IMR-90 (cell line): Measurements from ENCODE around the gene MMP21. TPM values are rescaled to one million over a fixed set of nuclear protein-coding genes. Genes with fewer than 3 reads are reported as not detected.

Experiments used
- ATAC-seq: fragments of 200-7000 bp; cut with Tn5 transposase; 2 replicates; pipeline ENCODE4 v1.9.1; 2020; ENCODE audit warnings: low read depth, mild to moderate bottlenecking, moderate library complexity
- BruUV-seq: library from RNA; stranded (reverse); fragments of 400-500 nt; replicated peaks from 2 replicates; lab custom pipeline; 2021; lab: Mats Ljungman, UMichigan
- CTCF ChIA-PET: fragments of 300-600 bp; formaldehyde crosslinking; extraction: SDS; loops from one replicate; lab custom pipeline; 2021; ENCODE audit warnings: antibody characterized with exemption; lab: Yijun Ruan, JAX
- POLR2A ChIA-PET: fragments of 300-600 bp; sonication (Branson Sonifier 250); formaldehyde crosslinking; loops from one replicate; lab custom pipeline; 2022; ENCODE audit warnings: antibody characterized with exemption; ENCODE audit not compliant: unreplicated experiment; lab: Charles Lee
- DNase-seq: peaks from one replicate; pipeline ENCODE4 v3.0.0; 2013
- H2AFZ ChIP-seq: replicated peaks from 2 replicates; pipeline ENCODE3; 2013; ENCODE audit warnings: low read length, mild to moderate bottlenecking; ENCODE audit not compliant: poor library complexity
- H2AK5ac ChIP-seq: 2 replicates; pipeline ENCODE4 v1.6.1; 2013; ENCODE audit warnings: low read depth, low read length, inconsistent platforms
- H2AK9ac ChIP-seq: replicated peaks from 2 replicates; pipeline ENCODE3; 2013; ENCODE audit warnings: mild to moderate bottlenecking, low read depth, low read length, moderate library complexity; ENCODE audit not compliant: poor library complexity
- H2BK120ac ChIP-seq: 2 replicates; pipeline ENCODE4 v1.6.1; 2013; ENCODE audit warnings: low read depth, low read length, inconsistent platforms
- H2BK15ac ChIP-seq: 3 replicates; pipeline ENCODE4 v1.6.1; 2013; ENCODE audit warnings: low read depth, low read length, inconsistent platforms
- H2BK20ac ChIP-seq: 2 replicates; pipeline ENCODE4 v1.6.1; 2013; ENCODE audit warnings: low read depth, mild to moderate bottlenecking, inconsistent platforms, low read length, moderate library complexity
- H2BK5ac ChIP-seq: 2 replicates; pipeline ENCODE4 v1.6.1; 2013; ENCODE audit warnings: mild to moderate bottlenecking, low read depth, low read length, inconsistent platforms; ENCODE audit not compliant: poor library complexity, severe bottlenecking
- H3K14ac ChIP-seq: replicated peaks from 2 replicates; pipeline ENCODE4 v1.6.1; 2013; ENCODE audit warnings: low read depth, low read length, inconsistent platforms
- H3K18ac ChIP-seq: 2 replicates; pipeline ENCODE4 v1.6.1; 2013; ENCODE audit warnings: low read depth, low read length, control low read depth
- H3K23ac ChIP-seq: 2 replicates; pipeline ENCODE4 v1.6.1; 2013; ENCODE audit warnings: low read depth, low read length, inconsistent platforms
- H3K27ac ChIP-seq: 2 replicates; pipeline ENCODE4 v1.5.1; 2013; ENCODE audit warnings: mild to moderate bottlenecking, control low read depth, low read length; ENCODE audit not compliant: insufficient read depth
- H3K27me3 ChIP-seq: 2 replicates; pipeline ENCODE4 v1.6.1; 2013; ENCODE audit warnings: low read length; ENCODE audit not compliant: control insufficient read depth, insufficient read depth
- H3K36me3 ChIP-seq: 2 replicates; pipeline ENCODE4 v1.6.1; 2013; ENCODE audit warnings: low read length, mixed read lengths; ENCODE audit not compliant: control insufficient read depth, insufficient read depth
- H3K4ac ChIP-seq: 2 replicates; pipeline ENCODE4 v1.6.1; 2013; ENCODE audit warnings: low read depth, low read length, inconsistent platforms
- H3K4me1 ChIP-seq: 2 replicates; pipeline ENCODE4 v1.6.1; 2013; ENCODE audit warnings: low read length, mixed read lengths; ENCODE audit not compliant: control insufficient read depth, insufficient read depth
- H3K4me2 ChIP-seq: 2 replicates; pipeline ENCODE4 v1.6.1; 2013; ENCODE audit warnings: low read depth, mild to moderate bottlenecking, control low read depth, low read length, moderate library complexity
- H3K4me3 ChIP-seq: 2 replicates; pipeline ENCODE4 v1.5.1; 2013; ENCODE audit warnings: low read depth, mild to moderate bottlenecking, control low read depth, low read length, moderate library complexity; ENCODE audit not compliant: insufficient read depth
- H3K56ac ChIP-seq: 2 replicates; pipeline ENCODE4 v1.6.1; 2013; ENCODE audit warnings: low read length, inconsistent platforms; ENCODE audit not compliant: insufficient read depth; ENCODE audit errors: extremely low read depth
- H3K79me1 ChIP-seq, 2 experiments: 2 replicates each; pipeline ENCODE4 v1.6.1; 2013; ENCODE audit warnings: low read length in 2 of 2, inconsistent platforms in 1 of 2, low read depth in 1 of 2
- H3K9ac ChIP-seq: 2 replicates; pipeline ENCODE4 v1.6.1; 2013; ENCODE audit warnings: low read depth, low read length, control low read depth
- H3K9me1 ChIP-seq: 2 replicates; pipeline ENCODE4 v1.6.1; 2013; ENCODE audit warnings: low read length, inconsistent platforms; ENCODE audit not compliant: insufficient read depth
- H3K9me3 ChIP-seq: 2 replicates; pipeline ENCODE4 v1.6.1; 2013; ENCODE audit warnings: low read length; ENCODE audit not compliant: control insufficient read depth, insufficient read depth
- H4K20me1 ChIP-seq: 2 replicates; pipeline ENCODE4 v1.6.1; 2013; ENCODE audit warnings: low read length, inconsistent platforms; ENCODE audit not compliant: insufficient read depth
- H4K5ac ChIP-seq: 2 replicates; pipeline ENCODE4 v1.6.1; 2013; ENCODE audit warnings: mild to moderate bottlenecking, low read depth, low read length, control low read depth
- H4K8ac ChIP-seq, 2 experiments: 2 replicates each; pipeline ENCODE4 v1.6.1; 2013; ENCODE audit warnings: low read depth in 2 of 2, low read length in 2 of 2, control low read depth in 1 of 2, inconsistent platforms in 1 of 2
- H4K91ac ChIP-seq: 2 replicates; pipeline ENCODE4 v1.6.1; 2013; ENCODE audit warnings: low read depth, low read length, inconsistent platforms; ENCODE audit not compliant: insufficient read depth
- CHD1 ChIP-seq: IDR thresholded peaks from 2 replicates; pipeline ENCODE4 v1.6.1; 2012; ENCODE audit warnings: low read depth, low read length, improper control_type of control experiment
- POLR2A ChIP-seq: IDR thresholded peaks from 2 replicates; pipeline ENCODE4 v1.6.1; 2012; ENCODE audit warnings: mild to moderate bottlenecking, low read depth, low read length
- WGBS, 2 experiments: methylation state at CpG; one replicate each; pipeline versions ENCODE4 v1.1.5 to v1.1.7; 2013; ENCODE audit warnings: missing lambda C conversion rate in 2 of 2; ENCODE audit not compliant: insufficient read length in 1 of 2; ENCODE audit errors: extremely low coverage in 2 of 2; 5-methylcytosine and 5-hydroxymethylcytosine counted together
- dilution Hi-C: fragments of 300-500 bp; cut with HindIII; formaldehyde crosslinking; loops from one replicate; pipeline ENCODE4 v1.14.3; 2018; ENCODE audit warnings: low sequenced_read_pairs; ENCODE audit not compliant: unreplicated experiment
- in situ Hi-C: fragments of 300-500 bp; cut with MboI; formaldehyde crosslinking; loops from 3 replicates; pipeline ENCODE4 v1.14.3; 2019; ENCODE audit warnings: low sequenced_read_pairs, inconsistent platforms, mixed read lengths
- intact Hi-C: fragments of 100-400 bp; cut with micrococcal nuclease; formaldehyde crosslinking; loops from 2 replicates; pipeline ENCODE4 v1.10.0; 2022
- polyA plus RNA-seq, 3 experiments: library from polyadenylated mRNA; depleted of rRNA; stranded (reverse); fragments of >200 nt; gene quantifications; 2 replicates each; pipeline ENCODE4 v1.2.3, GENCODE V29; 2012; ENCODE audit warnings: low replicate concordance in 1 of 3
- total RNA-seq: library from RNA; depleted of rRNA; stranded (reverse); fragments of >200 nt; gene quantifications from 2 replicates; pipeline ENCODE4 v1.2.3, GENCODE V29; 2012

The MMP21 gene
- total and polyA plus RNA-seq, 2 of the 4 experiments (the other 2 are of a cell fraction): not detected

GRCh38 chr10:125788156-125789034 lies 12.8 kb upstream of the MMP21 start (continued):
- TF ChIP-seq CHD1: no peak

GRCh38 chr10:125785791-125786190 lies 10.2 kb upstream of the MMP21 start:
- H2BK15ac ChIP-seq: no peak overlapping the region
- no peak overlapping the region for H3K27ac ChIP-seq
- no peak overlapping the region for H4K8ac ChIP-seq
- CTCF ChIA-PET: no interaction called here
- no peak overlapping the region for H3K9ac ChIP-seq
- no peaks in the 10 kb centered on the region for H3K9me3 ChIP-seq
- dilution Hi-C loops: no loop called here
- no peak overlapping the region for H3K23ac ChIP-seq
- H3K4me1 ChIP-seq: no peaks in the 10 kb centered on the region
- H2BK120ac ChIP-seq: no peak overlapping the region
- no TSS peak for BruUV-seq
- H3K4ac ChIP-seq: no peak overlapping the region
- no peak overlapping the region for H3K14ac ChIP-seq
- no peaks in the 10 kb centered on the region for H4K20me1 ChIP-seq
- no peak for TF ChIP-seq POLR2A
- no peak overlapping the region for H3K18ac ChIP-seq
- H3K4me3 ChIP-seq: no peak overlapping the region
- peaks cover 15% of the 10 kb centered on the region for H3K36me3 ChIP-seq
- no peak overlapping the region for H2AFZ ChIP-seq
- no CpG with 5 or more reads among the region's 9 CpGs for WGBS, 2 experiments
- in situ Hi-C loops: no loop called here
- no peaks in the 10 kb centered on the region for H3K9me1 ChIP-seq
- intact Hi-C loops: no loop called here
- ATAC-seq (no peak), DNase-seq (no peak)
- H3K27me3 ChIP-seq: no peaks in the 10 kb centered on the region
- H2AK9ac ChIP-seq: peak overlapping the region; percentile 59
- no peak overlapping the region for H4K5ac ChIP-seq
- H4K91ac ChIP-seq: no peak overlapping the region
- H2BK20ac ChIP-seq: no peak overlapping the region
- H2BK5ac ChIP-seq: no peak overlapping the region
- H3K56ac ChIP-seq: no peak overlapping the region
- no peaks in the 10 kb centered on the region for H3K79me1 ChIP-seq
- H2AK5ac ChIP-seq: no peak overlapping the region
- POLR2A ChIA-PET: no interaction called here
- H3K4me2 ChIP-seq: no peak overlapping the region
